ENCODE data around the gene ADCY5. TPM values are rescaled to one million over a fixed set of nuclear protein-coding genes. Genes with fewer than 3 reads are reported as not detected.

The ADCY5 gene
- total RNA-seq, 1 experiment from 2014 or later, result 0.82 TPM

GRCh38 chr3:123377243-123377740 lies 71.6 kb downstream of the ADCY5 start:
- Histone ChIP-seq H3K4me3 (no peak overlapping the region), H3K4me1 (replicated peaks) (peaks cover under 1% of the 10 kb centered on the region), H3K27me3 (replicated peaks) (no peaks in the 10 kb centered on the region), H3K36me3 (no peaks in the 10 kb centered on the region), H3K27ac (no peak overlapping the region), H3K9me3 (replicated peaks) (no peaks in the 10 kb centered on the region)
- no peak for DNase-seq (ENCODE audit: low read depth in 1 of 2, low spot score in 2 of 2)

- H3K9me3 ChIP-seq (replicated peaks), result no peaks in the 10 kb centered on the region
- no peak overlapping the region for H3K27ac ChIP-seq
- H3K36me3 ChIP-seq, result no peaks in the 10 kb centered on the region
- no peaks in the 10 kb centered on the region for H3K4me1 ChIP-seq (replicated peaks)
- DNase-seq (ENCODE audit: low read depth in 1 of 2, low spot score in 2 of 2), result no peak
- H3K27me3 ChIP-seq (replicated peaks), result no peaks in the 10 kb centered on the region
- no peak overlapping the region for H3K4me3 ChIP-seq
These were observed 72.2 kb downstream of the ADCY5 start for GRCh38 chr3:123376451-123377242.

GRCh38 chr3:123375014-123375940 lies 73.6 kb downstream of the ADCY5 start:
- H3K27me3 ChIP-seq (replicated peaks), result no peaks in the 10 kb centered on the region
- H3K27ac ChIP-seq, result no peak overlapping the region
- H3K9me3 ChIP-seq (replicated peaks), result no peaks in the 10 kb centered on the region
- DNase-seq (ENCODE audit: low read depth in 1 of 2, low spot score in 2 of 2), result no peak
- no peaks in the 10 kb centered on the region for H3K36me3 ChIP-seq
- no peak overlapping the region for H3K4me3 ChIP-seq
- no peaks in the 10 kb centered on the region for H3K4me1 ChIP-seq (replicated peaks)

- Histone ChIP-seq H3K27ac (no peak overlapping the region), H3K4me1 (replicated peaks) (no peaks in the 10 kb centered on the region), H3K36me3 (no peaks in the 10 kb centered on the region), H3K27me3 (replicated peaks) (no peaks in the 10 kb centered on the region), H3K9me3 (replicated peaks) (no peaks in the 10 kb centered on the region), H3K4me3 (no peak overlapping the region)
- DNase-seq (ENCODE audit: low read depth in 1 of 2, low spot score in 2 of 2), result no peak
These were observed 74.9 kb downstream of the ADCY5 start for GRCh38 chr3:123374016-123374415.

- Histone ChIP-seq H3K36me3 (no peaks in the 10 kb centered on the region), H3K27ac (no peak overlapping the region), H3K4me3 (no peak overlapping the region), H3K9me3 (replicated peaks) (no peaks in the 10 kb centered on the region), H3K4me1 (replicated peaks) (no peaks in the 10 kb centered on the region), H3K27me3 (replicated peaks) (no peaks in the 10 kb centered on the region)
- DNase-seq (ENCODE audit: low read depth in 1 of 2, low spot score in 2 of 2), result no peak
These were observed 75.4 kb downstream of the ADCY5 start for GRCh38 chr3:123373474-123373987.

GRCh38 chr3:123372686-123373473 lies 76.0 kb downstream of the ADCY5 start:
- no peak overlapping the region for H3K27ac ChIP-seq
- no peaks in the 10 kb centered on the region for H3K9me3 ChIP-seq (replicated peaks)
- DNase-seq (ENCODE audit: low read depth in 1 of 2, low spot score in 2 of 2), result no peak
- no peaks in the 10 kb centered on the region for H3K27me3 ChIP-seq (replicated peaks)
- H3K4me3 ChIP-seq, result no peak overlapping the region
- no peaks in the 10 kb centered on the region for H3K36me3 ChIP-seq
- no peaks in the 10 kb centered on the region for H3K4me1 ChIP-seq (replicated peaks)

GRCh38 chr3:123371859-123372685 lies 76.8 kb downstream of the ADCY5 start:
- H3K4me3 ChIP-seq, result no peak overlapping the region
- no peaks in the 10 kb centered on the region for H3K36me3 ChIP-seq
- no peak overlapping the region for H3K27ac ChIP-seq
- H3K27me3 ChIP-seq (replicated peaks), result no peaks in the 10 kb centered on the region
- H3K4me1 ChIP-seq (replicated peaks), result no peaks in the 10 kb centered on the region
- no peak for DNase-seq (ENCODE audit: low read depth in 1 of 2, low spot score in 2 of 2)
- no peaks in the 10 kb centered on the region for H3K9me3 ChIP-seq (replicated peaks)

GRCh38 chr3:123371426-123371825 lies 77.5 kb downstream of the ADCY5 start:
- Histone ChIP-seq H3K4me3 (no peak overlapping the region), H3K9me3 (replicated peaks) (no peaks in the 10 kb centered on the region), H3K36me3 (no peaks in the 10 kb centered on the region), H3K27me3 (replicated peaks) (no peaks in the 10 kb centered on the region), H3K4me1 (replicated peaks) (no peaks in the 10 kb centered on the region), H3K27ac (no peak overlapping the region)
- DNase-seq (ENCODE audit: low read depth in 1 of 2, low spot score in 2 of 2), result no peak

GRCh38 chr3:123370819-123371218 lies 78.1 kb downstream of the ADCY5 start:
- Histone ChIP-seq H3K9me3 (replicated peaks) (no peaks in the 10 kb centered on the region), H3K36me3 (no peaks in the 10 kb centered on the region), H3K27me3 (replicated peaks) (no peaks in the 10 kb centered on the region), H3K27ac (no peak overlapping the region), H3K4me1 (replicated peaks) (no peaks in the 10 kb centered on the region), H3K4me3 (no peak overlapping the region)
- no peak for DNase-seq (ENCODE audit: low read depth in 1 of 2, low spot score in 2 of 2)

GRCh38 chr3:123369085-123369484 lies 79.8 kb downstream of the ADCY5 start:
- no peak overlapping the region for H3K4me3 ChIP-seq
- no peaks in the 10 kb centered on the region for H3K9me3 ChIP-seq (replicated peaks)
- H3K4me1 ChIP-seq (replicated peaks), result no peaks in the 10 kb centered on the region
- no peaks in the 10 kb centered on the region for H3K27me3 ChIP-seq (replicated peaks)
- H3K36me3 ChIP-seq, result no peaks in the 10 kb centered on the region
- no peak overlapping the region for H3K27ac ChIP-seq
- no peak for DNase-seq (ENCODE audit: low read depth in 1 of 2, low spot score in 2 of 2)

GRCh38 chr3:123367467-123368154 lies 81.3 kb downstream of the ADCY5 start:
- H3K4me1 ChIP-seq (replicated peaks), result no peaks in the 10 kb centered on the region
- no peaks in the 10 kb centered on the region for H3K9me3 ChIP-seq (replicated peaks)
- no peak overlapping the region for H3K27ac ChIP-seq
- no peaks in the 10 kb centered on the region for H3K27me3 ChIP-seq (replicated peaks)
- H3K4me3 ChIP-seq, result no peak overlapping the region
- no peaks in the 10 kb centered on the region for H3K36me3 ChIP-seq
- no peak for DNase-seq (ENCODE audit: low read depth in 1 of 2, low spot score in 2 of 2)

- DNase-seq (ENCODE audit: low read depth in 1 of 2, low spot score in 2 of 2), result peak in 1 of 2 experiments; percentile 17
- Histone ChIP-seq H3K36me3 (no peaks in the 10 kb centered on the region), H3K27ac (no peak overlapping the region), H3K9me3 (replicated peaks) (no peaks in the 10 kb centered on the region), H3K4me1 (replicated peaks) (no peaks in the 10 kb centered on the region), H3K27me3 (replicated peaks) (0 out of 2 replicates have a peak, but pooled peaks cover 5% of the 10 kb centered on the region), H3K4me3 (no peak overlapping the region)
These were observed 83.3 kb downstream of the ADCY5 start for GRCh38 chr3:123365450-123366143.

Measured in SJSA1 (cell line).